Esophagus muscularis mucosa (tissue), 4 donors: ENCODE data around the gene PPP6R3.

Experiments
- CTCF ChIP-seq, 3 experiments: fragments of 200-600 bp in 2 of 3; fragments of 450-650 bp in 1 of 3; sonication (generic) in 2 of 3; IDR thresholded peaks; one replicate each; pipeline ENCODE4 v1.5.1; 2017 to 2019; ENCODE audit warnings: antibody characterized with exemption in 3 of 3, mild to moderate bottlenecking in 2 of 3, moderate library complexity in 1 of 3
- EP300 ChIP-seq: sonication (generic); formaldehyde crosslinking; IDR thresholded peaks from one replicate; pipeline ENCODE4 v1.6.1; 2017; ENCODE audit warnings: antibody characterized with exemption
- POLR2AphosphoS5 ChIP-seq, 2 donors: sonication (generic); formaldehyde crosslinking; IDR thresholded peaks; one replicate each; pipeline ENCODE4 v1.6.1; 2017; ENCODE audit warnings: antibody characterized with exemption in 2 of 2

- TF ChIP-seq CTCF (IDR thresholded peaks at IDR 0.05) (no peak), POLR2AphosphoS5 (IDR thresholded peaks at IDR 0.05) (no peak), EP300 (no peak)
Observed at GRCh38 chr11:68488623-68489022, 28.1 kb downstream of the PPP6R3 start.
